Central memory CD8-positive, alpha-beta T cell (primary cell): ENCODE data around the gene ANKMY2.

Experiments
- ATAC-seq: fragments of 150-1000 bp; cut with Tn5 transposase; replicated peaks from 2 replicates; pipeline ENCODE4 v1.10.0; 2022; ENCODE audit warnings: mild to moderate bottlenecking, moderate FRiP score, moderate number of reproducible peaks; ENCODE audit not compliant: poor library complexity, severe bottlenecking; ENCODE audit errors: extremely low read depth
- DNase-seq, 2 donors: peaks; one replicate each; pipeline ENCODE4 v3.0.0; 2021; ENCODE audit warnings: low spot score in 2 of 2
- H3K27ac Mint-ChIP-seq: one replicate; pipeline ENCODE4 v1.8.0; 2022; ENCODE audit warnings: low read depth, mild to moderate bottlenecking, moderate library complexity, mixed read lengths
- H3K27me3 Mint-ChIP-seq: one replicate; pipeline ENCODE4 v1.8.0; 2022; ENCODE audit warnings: mixed read lengths
- H3K36me3 Mint-ChIP-seq: one replicate; pipeline ENCODE4 v1.8.0; 2022; ENCODE audit warnings: mild to moderate bottlenecking, moderate library complexity, mixed read lengths; ENCODE audit not compliant: insufficient read depth
- H3K4me1 Mint-ChIP-seq: one replicate; pipeline ENCODE4 v1.8.0; 2022; ENCODE audit warnings: mixed read lengths
- H3K4me3 Mint-ChIP-seq: one replicate; pipeline ENCODE4 v1.8.0; 2022; ENCODE audit warnings: mild to moderate bottlenecking, moderate library complexity, mixed read lengths
- H3K9me3 Mint-ChIP-seq: one replicate; pipeline ENCODE4 v1.8.0; 2022; ENCODE audit warnings: mixed read lengths

Gene ANKMY2

GRCh38 chr7:16637379-16637778 is 8.2 kb downstream of the ANKMY2 start:
- Mint-ChIP-seq H3K27me3 (no peaks in the 10 kb centered on the region), H3K9me3 (no peaks in the 10 kb centered on the region), H3K36me3 (peaks cover 13% of the 10 kb centered on the region), H3K27ac (no peak overlapping the region), H3K4me3 (no peak overlapping the region), H3K4me1 (peaks cover 13% of the 10 kb centered on the region)
- no peak for ATAC-seq
- DNase-seq, result no peak

- peaks cover 19% of the 10 kb centered on the region for H3K4me1 Mint-ChIP-seq
- no peak overlapping the region for H3K27ac Mint-ChIP-seq
- no peaks in the 10 kb centered on the region for H3K9me3 Mint-ChIP-seq
- H3K27me3 Mint-ChIP-seq, result no peaks in the 10 kb centered on the region
- H3K36me3 Mint-ChIP-seq, result peaks cover 17% of the 10 kb centered on the region
- H3K4me3 Mint-ChIP-seq, result no peak overlapping the region
- DNase-seq (no peak), ATAC-seq (no peak)
Measured at GRCh38 chr7:16636555-16637101, 8.9 kb downstream of the ANKMY2 start.

- Mint-ChIP-seq H3K27me3 (no peaks in the 10 kb centered on the region), H3K4me1 (peaks cover 19% of the 10 kb centered on the region), H3K4me3 (no peak overlapping the region), H3K36me3 (peaks cover 20% of the 10 kb centered on the region), H3K9me3 (no peaks in the 10 kb centered on the region), H3K27ac (no peak overlapping the region)
- ATAC-seq (no peak), DNase-seq (no peak)
Measured at GRCh38 chr7:16634271-16634738, 11.2 kb downstream of the ANKMY2 start.

GRCh38 chr7:16630654-16631053 is 14.9 kb downstream of the ANKMY2 start:
- Mint-ChIP-seq H3K4me3 (no peak overlapping the region), H3K27ac (no peak overlapping the region), H3K4me1 (peaks cover 11% of the 10 kb centered on the region), H3K36me3 (peaks cover 14% of the 10 kb centered on the region), H3K9me3 (no peaks in the 10 kb centered on the region), H3K27me3 (no peaks in the 10 kb centered on the region)
- ATAC-seq, result no peak
- DNase-seq, result no peak

GRCh38 chr7:16627236-16627635 is 18.3 kb downstream of the ANKMY2 start:
- Mint-ChIP-seq H3K36me3 (peaks cover 15% of the 10 kb centered on the region), H3K27ac (no peak overlapping the region), H3K4me3 (no peak overlapping the region), H3K4me1 (peaks cover 5% of the 10 kb centered on the region), H3K9me3 (no peaks in the 10 kb centered on the region), H3K27me3 (no peaks in the 10 kb centered on the region)
- ATAC-seq, result no peak
- DNase-seq, result no peak

GRCh38 chr7:16626388-16626787 is 19.2 kb downstream of the ANKMY2 start:
- Mint-ChIP-seq H3K27me3 (no peaks in the 10 kb centered on the region), H3K4me3 (no peak overlapping the region), H3K27ac (no peak overlapping the region), H3K9me3 (no peaks in the 10 kb centered on the region), H3K36me3 (peaks cover 14% of the 10 kb centered on the region), H3K4me1 (no peaks in the 10 kb centered on the region)
- no peak for DNase-seq
- no peak for ATAC-seq

- H3K4me1 Mint-ChIP-seq, result peaks cover 8% of the 10 kb centered on the region
- no peak for DNase-seq
- peaks cover 24% of the 10 kb centered on the region for H3K36me3 Mint-ChIP-seq
- H3K4me3 Mint-ChIP-seq, result no peak overlapping the region
- no peak for ATAC-seq
- no peaks in the 10 kb centered on the region for H3K27me3 Mint-ChIP-seq
- no peaks in the 10 kb centered on the region for H3K9me3 Mint-ChIP-seq
- H3K27ac Mint-ChIP-seq, result peak overlapping the region; percentile 19
Measured at GRCh38 chr7:16619979-16620408, 25.6 kb downstream of the ANKMY2 start.

GRCh38 chr7:16616542-16616941 is 29.0 kb downstream of the ANKMY2 start:
- no peak for ATAC-seq
- DNase-seq, result no peak
- H3K27me3 Mint-ChIP-seq, result no peaks in the 10 kb centered on the region
- no peak overlapping the region for H3K4me3 Mint-ChIP-seq
- H3K4me1 Mint-ChIP-seq, result peaks cover 8% of the 10 kb centered on the region
- H3K9me3 Mint-ChIP-seq, result no peaks in the 10 kb centered on the region
- peaks cover 24% of the 10 kb centered on the region for H3K36me3 Mint-ChIP-seq
- no peak overlapping the region for H3K27ac Mint-ChIP-seq

GRCh38 chr7:16616122-16616521 is 29.4 kb downstream of the ANKMY2 start:
- H3K27me3 Mint-ChIP-seq, result no peaks in the 10 kb centered on the region
- no peaks in the 10 kb centered on the region for H3K9me3 Mint-ChIP-seq
- no peak overlapping the region for H3K4me3 Mint-ChIP-seq
- DNase-seq (no peak), ATAC-seq (no peak)
- H3K36me3 Mint-ChIP-seq, result peaks cover 23% of the 10 kb centered on the region
- peaks cover 8% of the 10 kb centered on the region for H3K4me1 Mint-ChIP-seq
- no peak overlapping the region for H3K27ac Mint-ChIP-seq

GRCh38 chr7:16615228-16615627 is 30.3 kb downstream of the ANKMY2 start:
- ATAC-seq (no peak), DNase-seq (no peak)
- Mint-ChIP-seq H3K4me3 (no peak overlapping the region), H3K9me3 (no peaks in the 10 kb centered on the region), H3K27ac (no peak overlapping the region), H3K36me3 (peaks cover 22% of the 10 kb centered on the region), H3K27me3 (no peaks in the 10 kb centered on the region), H3K4me1 (peaks cover 6% of the 10 kb centered on the region)

- no peak for ATAC-seq
- Mint-ChIP-seq H3K4me3 (no peak overlapping the region), H3K4me1 (no peaks in the 10 kb centered on the region), H3K9me3 (no peaks in the 10 kb centered on the region), H3K27ac (no peak overlapping the region), H3K27me3 (no peaks in the 10 kb centered on the region), H3K36me3 (peaks cover 26% of the 10 kb centered on the region)
- no peak for DNase-seq
Measured at GRCh38 chr7:16611711-16612110, 33.8 kb downstream of the ANKMY2 start.

GRCh38 chr7:16609842-16610450 is 35.6 kb downstream of the ANKMY2 start:
- no peaks in the 10 kb centered on the region for H3K9me3 Mint-ChIP-seq
- ATAC-seq (no peak), DNase-seq (no peak)
- no peak overlapping the region for H3K4me3 Mint-ChIP-seq
- H3K27me3 Mint-ChIP-seq, result no peaks in the 10 kb centered on the region
- peaks cover 31% of the 10 kb centered on the region for H3K36me3 Mint-ChIP-seq
- H3K4me1 Mint-ChIP-seq, result no peaks in the 10 kb centered on the region
- no peak overlapping the region for H3K27ac Mint-ChIP-seq

- no peak for ATAC-seq
- H3K27me3 Mint-ChIP-seq, result no peaks in the 10 kb centered on the region
- peaks cover 39% of the 10 kb centered on the region for H3K36me3 Mint-ChIP-seq
- no peaks in the 10 kb centered on the region for H3K4me1 Mint-ChIP-seq
- H3K27ac Mint-ChIP-seq, result no peak overlapping the region
- no peak overlapping the region for H3K4me3 Mint-ChIP-seq
- no peaks in the 10 kb centered on the region for H3K9me3 Mint-ChIP-seq
- no peak for DNase-seq
Measured at GRCh38 chr7:16606704-16607103, 38.9 kb downstream of the ANKMY2 start.
